GM18526 (cell line): ENCODE data around the gene NPHP4.

Source experiments
- POLR2A ChIP-seq: IDR thresholded peaks from 3 replicates; pipeline ENCODE4 v1.6.1; 2011; ENCODE audit not compliant: insufficient read length; ENCODE audit errors: extremely low read depth

Gene NPHP4

DNA sequence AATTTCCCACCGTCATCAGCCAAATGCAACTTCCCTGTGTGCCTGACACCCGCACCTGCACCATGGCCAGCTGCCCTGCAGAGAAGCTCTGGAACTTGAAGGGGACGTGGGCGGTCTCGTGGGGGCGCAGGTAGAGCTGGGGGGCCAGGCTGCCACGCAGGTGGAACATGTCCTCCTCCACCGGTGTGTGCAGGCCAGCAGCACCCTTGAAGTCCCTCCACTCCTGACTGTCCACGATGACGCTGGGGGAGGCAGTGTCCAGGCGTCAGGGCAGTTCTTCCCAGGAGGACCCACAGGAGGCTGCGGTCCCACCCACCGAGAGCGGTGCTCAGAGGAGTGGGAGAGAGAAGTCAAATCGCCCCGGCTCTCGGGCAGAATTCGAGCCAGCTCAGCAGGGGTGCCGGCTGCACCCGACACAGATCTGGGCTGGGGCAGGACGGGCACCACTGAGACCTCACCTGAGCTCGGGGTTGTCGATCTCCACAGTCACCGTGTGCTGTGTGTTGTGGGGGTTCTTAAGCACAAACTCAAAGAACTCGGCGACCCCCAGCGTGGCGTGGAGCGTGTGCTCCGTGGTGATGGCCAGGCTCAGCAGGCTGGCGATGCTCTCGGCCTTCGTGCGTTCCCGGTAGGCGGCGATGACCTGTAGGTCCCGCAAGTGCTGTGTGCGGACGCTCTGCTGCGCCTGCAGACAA lies 117.7 kb downstream of the NPHP4 start:
- TF ChIP-seq POLR2A, result no peak

DNA sequence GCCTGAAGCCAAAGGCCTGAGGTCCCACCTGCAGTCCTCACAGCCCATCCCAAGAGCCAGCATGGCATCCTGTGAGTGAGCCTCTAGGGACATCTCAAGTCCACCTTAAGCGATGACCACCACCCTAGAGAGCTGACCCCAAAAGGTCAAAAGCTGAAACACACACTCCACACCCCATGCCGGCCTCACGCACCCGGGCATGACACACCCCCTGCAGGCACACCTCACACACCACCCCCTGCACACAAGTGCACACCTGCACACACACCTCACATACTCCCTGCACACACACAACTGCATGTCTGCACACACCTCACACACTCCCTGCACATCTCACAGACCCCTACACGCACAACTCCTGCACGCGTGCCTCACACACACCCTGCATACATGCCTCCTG lies 118.7 kb downstream of the NPHP4 start:
- TF ChIP-seq POLR2A, result no peak

DNA sequence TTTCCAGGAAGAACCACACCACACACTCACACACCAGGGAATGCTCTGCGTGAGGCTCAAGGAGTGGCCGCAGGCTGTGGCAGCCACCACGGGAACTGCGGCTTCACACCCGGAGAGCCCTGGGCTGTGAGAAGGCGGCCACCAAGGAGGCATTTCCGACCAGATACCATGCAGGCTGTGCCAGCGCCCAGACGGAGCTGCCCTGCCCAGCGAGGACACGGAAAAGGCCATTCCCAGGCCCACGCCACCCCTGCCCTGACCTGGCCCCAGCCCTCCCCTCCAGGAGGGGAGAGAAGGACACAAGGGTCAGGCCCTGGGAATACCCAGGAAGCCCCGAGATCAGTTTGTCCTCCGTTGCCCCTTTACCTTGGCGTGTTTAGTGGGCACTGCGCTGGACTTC lies 119.3 kb downstream of the NPHP4 start:
- no peak for TF ChIP-seq POLR2A

DNA sequence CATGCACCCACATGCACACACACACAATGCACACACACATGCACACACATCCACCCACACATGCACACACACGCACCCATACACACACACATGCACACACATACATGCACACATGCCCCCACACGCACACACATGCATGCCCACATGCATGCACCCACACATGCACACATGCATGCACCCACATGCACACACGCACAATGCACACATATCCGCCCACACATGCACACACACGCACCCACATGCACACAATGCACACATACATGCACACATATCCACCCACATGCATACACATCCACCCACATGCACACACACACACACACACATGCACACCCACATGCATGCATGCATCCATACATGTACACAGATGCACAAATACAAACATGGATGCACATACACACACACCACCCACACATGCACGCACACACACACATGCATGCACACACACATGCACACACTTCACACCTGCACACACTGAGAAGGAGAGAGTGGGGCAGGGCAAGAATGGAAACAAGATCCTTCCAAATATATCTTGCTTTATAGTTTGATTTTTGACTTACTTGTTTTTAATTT lies 123.2 kb downstream of the NPHP4 start:
- TF ChIP-seq POLR2A, result no peak

- no peak for TF ChIP-seq POLR2A
Measured at GRCh38 chr1:5865774-5866173, 126.5 kb downstream of the NPHP4 start.

DNA sequence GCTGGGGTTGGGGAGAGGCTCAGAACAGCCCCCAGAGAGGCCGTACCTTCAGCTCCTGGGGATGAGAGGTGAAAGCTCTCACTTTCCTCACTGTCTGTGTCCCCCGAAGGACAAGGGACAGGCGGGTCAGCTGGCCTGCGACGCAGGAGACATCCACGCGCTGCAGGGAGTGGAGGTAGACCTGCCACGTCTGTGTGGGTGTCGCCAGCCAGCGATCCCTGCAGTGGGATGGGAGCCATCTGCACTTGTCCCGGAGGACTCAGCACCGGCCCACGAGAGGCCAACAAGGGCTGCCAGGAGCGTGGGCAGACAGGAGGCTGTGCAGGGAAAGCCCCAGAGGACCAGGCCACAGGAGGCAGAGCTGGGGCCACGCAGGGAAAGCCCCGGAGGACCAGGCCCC lies 127.2 kb downstream of the NPHP4 start:
- TF ChIP-seq POLR2A, result no peak

DNA sequence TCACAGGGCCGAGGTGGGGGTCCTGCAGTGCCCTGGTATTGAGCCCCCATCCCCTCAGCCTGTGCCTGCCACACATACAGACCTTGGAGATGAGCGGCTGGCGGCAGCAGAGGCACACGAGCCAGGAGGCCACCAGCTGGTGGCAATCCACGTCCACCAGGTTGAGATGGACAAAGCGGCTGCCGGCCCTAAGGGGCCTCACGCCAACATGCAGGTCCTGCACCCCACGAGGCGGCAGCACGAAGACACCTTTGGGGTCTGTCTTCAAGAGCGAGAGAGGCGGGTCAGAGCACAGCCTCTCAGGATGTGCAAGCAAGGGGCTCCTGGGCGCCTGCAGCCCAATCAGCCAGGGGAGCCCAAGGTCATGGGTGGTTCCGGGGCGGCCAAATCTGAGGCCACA lies 128.0 kb downstream of the NPHP4 start:
- no peak for TF ChIP-seq POLR2A

DNA sequence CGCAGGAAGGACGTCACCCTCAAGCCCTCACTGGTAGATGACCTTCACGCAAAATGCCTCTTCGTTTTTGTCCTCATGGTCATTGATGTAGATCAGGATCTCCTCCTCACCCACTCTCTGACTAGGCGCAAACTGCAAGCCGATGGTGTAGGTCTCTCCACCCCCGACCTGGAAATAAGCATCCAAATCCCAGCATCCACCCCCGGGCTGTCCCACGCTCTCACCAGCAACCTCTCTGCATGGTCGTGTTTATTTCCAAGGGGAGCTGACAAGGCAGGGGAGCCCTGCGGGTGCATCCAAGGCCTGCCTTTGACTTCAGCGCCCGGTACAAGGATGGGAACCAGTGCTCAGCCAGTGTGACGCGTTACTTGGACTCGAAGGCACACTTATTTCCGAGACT lies 129.0 kb downstream of the NPHP4 start:
- no peak for TF ChIP-seq POLR2A

GRCh38 chr1:5861871-5862825 lies 130.1 kb downstream of the NPHP4 start:
- no peak for TF ChIP-seq POLR2A

- no peak for TF ChIP-seq POLR2A
Measured at GRCh38 chr1:5860277-5860676, 131.9 kb downstream of the NPHP4 start.

DNA sequence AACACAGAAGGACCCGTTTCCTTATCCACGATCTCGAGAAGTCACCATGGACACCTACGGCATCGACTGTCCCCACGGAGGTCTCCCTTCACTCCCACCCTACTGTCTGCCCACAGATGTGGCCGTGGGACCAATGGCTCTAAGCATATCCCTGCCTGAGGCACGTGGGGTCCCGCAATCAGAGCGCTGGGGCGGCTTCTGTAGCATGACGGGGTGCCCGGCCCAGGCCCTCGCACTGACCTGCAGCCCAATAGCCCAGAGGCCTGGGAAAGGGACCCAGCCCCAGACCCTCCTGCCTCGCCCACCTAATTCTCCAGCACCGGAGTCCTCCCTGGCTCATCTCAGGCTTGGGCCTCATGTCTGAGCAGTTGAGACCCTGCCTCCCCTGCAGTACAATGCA lies 132.5 kb downstream of the NPHP4 start:
- TF ChIP-seq POLR2A, result no peak

GRCh38 chr1:5858844-5859407 lies 133.3 kb downstream of the NPHP4 start:
- no peak for TF ChIP-seq POLR2A

DNA sequence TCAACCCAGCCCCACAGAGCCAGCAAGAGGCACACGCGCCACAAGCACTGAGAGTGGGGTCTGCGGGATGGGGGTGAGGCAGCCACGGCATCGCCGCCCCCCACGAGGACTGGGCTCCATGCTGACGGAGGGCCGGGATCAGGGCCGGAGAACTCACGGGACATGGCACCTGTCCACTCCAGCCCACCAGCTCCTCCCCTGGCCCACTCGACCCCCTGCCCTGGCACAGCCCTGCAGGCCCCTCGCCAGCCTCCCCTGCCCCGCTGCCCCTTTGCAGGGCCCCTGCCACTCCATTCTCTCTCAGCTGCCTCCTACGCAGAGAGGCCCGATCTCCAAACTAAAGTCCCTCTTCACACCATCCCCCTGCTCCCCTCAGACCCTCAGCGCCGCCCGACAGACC lies 134.0 kb downstream of the NPHP4 start:
- no peak for TF ChIP-seq POLR2A

GRCh38 chr1:5857508-5858090 lies 134.6 kb downstream of the NPHP4 start:
- no peak for TF ChIP-seq POLR2A

DNA sequence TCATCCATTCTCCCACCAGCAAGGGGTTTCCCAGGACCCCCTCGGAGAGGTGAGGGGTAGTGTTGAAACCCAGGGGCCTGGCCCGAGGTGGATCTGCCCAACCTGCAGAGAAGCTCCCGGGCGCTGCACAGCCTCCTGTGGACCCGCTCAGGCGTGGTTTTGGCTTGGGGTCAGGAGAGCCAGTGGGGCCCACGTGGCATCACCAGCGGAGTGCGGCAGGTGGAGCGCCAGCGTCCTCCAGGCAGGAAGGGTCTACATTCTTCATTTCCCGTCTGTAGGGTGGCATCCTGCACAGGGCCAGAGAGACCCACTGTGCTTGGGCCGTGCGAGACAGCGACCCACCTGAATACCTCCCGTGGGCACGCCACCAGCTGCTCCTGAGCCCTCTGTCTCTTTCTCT lies 135.2 kb downstream of the NPHP4 start:
- no peak for TF ChIP-seq POLR2A
